ENCODE measurements around the gene KCNK17. TPM values are rescaled to one million over a fixed set of nuclear protein-coding genes. Genes with fewer than 3 reads are reported as not detected.

Gene KCNK17
- total and polyA plus RNA-seq, 2 of the 8 experiments (the other 6 are each of a cell fraction or from before 2014, with no cell fraction given): 2.9 to 3.4 TPM

GRCh38 chr6:39342692-39343395, 28.6 kb upstream of the KCNK17 start (continued):
- no peak for TF ChIP-seq KDM1A (IDR thresholded peaks at IDR 0.05; ENCODE audit: borderline replicate concordance, low read length)

Data from H1 (cell line).